ENCODE measurements around the gene ARHGEF40. TPM values are rescaled to one million over a fixed set of nuclear protein-coding genes. Genes with fewer than 3 reads are reported as not detected.

Gene ARHGEF40
- total RNA-seq, 3 donors from 2014 or later: 33.7 to 51.4 (median 40.6) TPM

- Histone ChIP-seq H3K4me1 (no peaks in the 10 kb centered on the region), H3K9me3 (no peaks in the 10 kb centered on the region), H3K36me3 (peaks cover 5% of the 10 kb centered on the region), H3K27ac (peak overlapping the region; percentile 48 to 52), H3K27me3 (no peaks in the 10 kb centered on the region), H3K4me3 (no peak overlapping the region)
- intact Hi-C loops (cut with DNase I; ENCODE audit: low total_unique reads): loop anchor here (5.0 kb wide), 1 partner anchor 75 kb away; no protein-coding TSS in a partner anchor
- DNase-seq (ENCODE audit: low spot score in 2 of 2): peak; percentile 71 to 84
- TF ChIP-seq POLR2A (IDR thresholded peaks at IDR 0.05) (no peak), POLR2AphosphoS5 (IDR thresholded peaks at IDR 0.05) (peak; percentile 53 to 72 (median 67)), CTCF (IDR thresholded peaks at IDR 0.05) (peak; percentile 99 to 100 (median 100))
Measured at GRCh38 chr14:21092273-21093011, 22.3 kb downstream of the ARHGEF40 start.

- Histone ChIP-seq H3K4me1 (no peaks in the 10 kb centered on the region), H3K27ac (peak overlapping the region in 1 of 2 donors; percentile 48), H3K9me3 (no peaks in the 10 kb centered on the region), H3K36me3 (peaks cover 5% of the 10 kb centered on the region), H3K4me3 (no peak overlapping the region), H3K27me3 (no peaks in the 10 kb centered on the region)
- TF ChIP-seq POLR2AphosphoS5 (IDR thresholded peaks at IDR 0.05): no peak
- no peak for TF ChIP-seq POLR2A (IDR thresholded peaks at IDR 0.05)
- no peak for TF ChIP-seq CTCF (IDR thresholded peaks at IDR 0.05)
- DNase-seq (ENCODE audit: low spot score in 2 of 2): no peak
- intact Hi-C loops (cut with DNase I; ENCODE audit: low total_unique reads): loop anchor here (5.0 kb wide), 1 partner anchor 76 kb away; no protein-coding TSS in a partner anchor
Measured at GRCh38 chr14:21093018-21093417, 22.9 kb downstream of the ARHGEF40 start.

- Histone ChIP-seq H3K36me3 (peaks cover 5% of the 10 kb centered on the region), H3K9me3 (no peaks in the 10 kb centered on the region), H3K4me1 (no peaks in the 10 kb centered on the region), H3K27me3 (no peaks in the 10 kb centered on the region), H3K4me3 (no peak overlapping the region), H3K27ac (no peak overlapping the region)
- DNase-seq (ENCODE audit: low spot score in 2 of 2): no peak
- TF ChIP-seq POLR2AphosphoS5 (IDR thresholded peaks at IDR 0.05): no peak
- intact Hi-C loops (cut with DNase I; ENCODE audit: low total_unique reads): loop anchor here (5.0 kb wide), 1 partner anchor 77 kb away; no protein-coding TSS in a partner anchor
Measured at GRCh38 chr14:21093769-21094681, 23.9 kb downstream of the ARHGEF40 start.

- peaks cover 3% of the 10 kb centered on the region for H3K36me3 ChIP-seq
- H3K4me3 ChIP-seq: no peak overlapping the region
- peaks cover 0 to 5% of the 10 kb centered on the region in 2 donors for H3K4me1 ChIP-seq
- no peaks in the 10 kb centered on the region for H3K9me3 ChIP-seq
- TF ChIP-seq CTCF (IDR thresholded peaks at IDR 0.05) (no peak), POLR2A (IDR thresholded peaks at IDR 0.05) (no peak), POLR2AphosphoS5 (IDR thresholded peaks at IDR 0.05) (no peak)
- intact Hi-C loops (cut with DNase I; ENCODE audit: low total_unique reads): no loop called here
- peak overlapping the region; percentile 16 to 98 for H3K27ac ChIP-seq
- no peak for DNase-seq (ENCODE audit: low spot score in 2 of 2)
- no peaks in the 10 kb centered on the region for H3K27me3 ChIP-seq
Measured at GRCh38 chr14:21095430-21096205, 25.5 kb downstream of the ARHGEF40 start.

- Histone ChIP-seq H3K4me3 (no peak overlapping the region), H3K9me3 (no peaks in the 10 kb centered on the region), H3K27me3 (no peaks in the 10 kb centered on the region), H3K36me3 (no peaks in the 10 kb centered on the region), H3K27ac (peak overlapping the region; percentile 16 to 98), H3K4me1 (peaks cover 0 to 5% of the 10 kb centered on the region in 2 donors)
- intact Hi-C loops (cut with DNase I; ENCODE audit: low total_unique reads): no loop called here
- TF ChIP-seq POLR2A (IDR thresholded peaks at IDR 0.05) (no peak), CTCF (IDR thresholded peaks at IDR 0.05) (no peak), POLR2AphosphoS5 (IDR thresholded peaks at IDR 0.05) (no peak)
- DNase-seq (ENCODE audit: low spot score in 2 of 2): no peak
Measured at GRCh38 chr14:21096438-21096837, 26.3 kb downstream of the ARHGEF40 start.
